Measurements from ENCODE around the gene SFXN5. TPM values are rescaled to one million over a fixed set of nuclear protein-coding genes. Genes with fewer than 3 reads are reported as not detected.

SFXN5 gene
- total RNA-seq, 2 donors from 2014 or later = 7.6 to 10.3 TPM

GRCh38 chr2:72932805-72933204, 138.7 kb downstream of the SFXN5 start:
- peaks cover 6% of the 10 kb centered on the region for H3K4me1 Mint-ChIP-seq
- no peak for ATAC-seq (replicated peaks)
- no peak overlapping the region for H3K27ac Mint-ChIP-seq
- no peaks in the 10 kb centered on the region for H3K36me3 Mint-ChIP-seq (ENCODE audit: low read depth)
- H3K9me3 Mint-ChIP-seq = no peaks in the 10 kb centered on the region
- H3K27me3 Mint-ChIP-seq = peaks cover 16% of the 10 kb centered on the region
- H3K4me3 Mint-ChIP-seq = no peak overlapping the region

GRCh38 chr2:72932045-72932740, 139.3 kb downstream of the SFXN5 start:
- Mint-ChIP-seq H3K27me3 (peaks cover 16% of the 10 kb centered on the region), H3K4me3 (no peak overlapping the region), H3K9me3 (no peaks in the 10 kb centered on the region), H3K36me3 (ENCODE audit: low read depth) (no peaks in the 10 kb centered on the region), H3K27ac (no peak overlapping the region), H3K4me1 (peaks cover 6% of the 10 kb centered on the region)
- ATAC-seq (replicated peaks) = peak; percentile 4

DNA sequence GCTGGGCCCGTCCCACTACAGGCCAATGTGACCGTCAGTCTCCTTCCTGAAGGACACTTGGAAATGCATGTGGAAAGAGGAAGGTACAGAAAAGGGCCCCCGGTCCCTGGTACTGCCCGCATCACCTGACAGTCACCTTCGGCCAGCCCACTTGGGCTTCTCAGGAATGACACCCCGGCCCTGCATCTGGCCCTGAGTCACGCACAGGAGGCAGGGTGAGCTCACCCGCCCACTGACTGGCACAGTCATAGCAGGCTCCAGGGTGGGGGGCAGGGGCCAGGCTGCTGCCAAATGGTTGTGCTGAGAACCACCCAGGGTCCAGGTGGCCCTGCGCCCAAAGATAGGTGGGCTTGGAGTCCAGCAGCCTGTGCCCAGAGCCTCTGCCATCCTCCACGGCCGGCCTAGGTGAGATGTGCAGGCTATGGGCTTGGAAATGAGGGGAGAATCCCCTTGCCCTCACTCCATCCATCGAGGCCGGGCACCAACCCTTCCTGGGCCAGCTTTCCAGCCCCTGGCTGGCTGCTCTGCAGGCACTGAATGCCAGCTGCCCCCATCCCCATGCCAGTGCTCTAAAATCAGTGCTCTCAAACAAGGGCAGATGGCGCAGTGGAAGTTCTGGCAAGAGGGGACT, 140.1 kb downstream of the SFXN5 start:
- peak; percentile 84 for ATAC-seq (replicated peaks)
- Mint-ChIP-seq H3K27me3 (peaks cover 16% of the 10 kb centered on the region), H3K9me3 (no peaks in the 10 kb centered on the region), H3K4me1 (peaks cover 6% of the 10 kb centered on the region), H3K27ac (no peak overlapping the region), H3K36me3 (ENCODE audit: low read depth) (no peaks in the 10 kb centered on the region), H3K4me3 (no peak overlapping the region)

GRCh38 chr2:72929010-72929409, 142.5 kb downstream of the SFXN5 start:
- H3K9me3 Mint-ChIP-seq = no peaks in the 10 kb centered on the region
- H3K27me3 Mint-ChIP-seq = peaks cover 12% of the 10 kb centered on the region
- no peak overlapping the region for H3K4me3 Mint-ChIP-seq
- no peaks in the 10 kb centered on the region for H3K4me1 Mint-ChIP-seq
- H3K27ac Mint-ChIP-seq = no peak overlapping the region
- no peak for ATAC-seq (replicated peaks)
- no peaks in the 10 kb centered on the region for H3K36me3 Mint-ChIP-seq (ENCODE audit: low read depth)

DNA sequence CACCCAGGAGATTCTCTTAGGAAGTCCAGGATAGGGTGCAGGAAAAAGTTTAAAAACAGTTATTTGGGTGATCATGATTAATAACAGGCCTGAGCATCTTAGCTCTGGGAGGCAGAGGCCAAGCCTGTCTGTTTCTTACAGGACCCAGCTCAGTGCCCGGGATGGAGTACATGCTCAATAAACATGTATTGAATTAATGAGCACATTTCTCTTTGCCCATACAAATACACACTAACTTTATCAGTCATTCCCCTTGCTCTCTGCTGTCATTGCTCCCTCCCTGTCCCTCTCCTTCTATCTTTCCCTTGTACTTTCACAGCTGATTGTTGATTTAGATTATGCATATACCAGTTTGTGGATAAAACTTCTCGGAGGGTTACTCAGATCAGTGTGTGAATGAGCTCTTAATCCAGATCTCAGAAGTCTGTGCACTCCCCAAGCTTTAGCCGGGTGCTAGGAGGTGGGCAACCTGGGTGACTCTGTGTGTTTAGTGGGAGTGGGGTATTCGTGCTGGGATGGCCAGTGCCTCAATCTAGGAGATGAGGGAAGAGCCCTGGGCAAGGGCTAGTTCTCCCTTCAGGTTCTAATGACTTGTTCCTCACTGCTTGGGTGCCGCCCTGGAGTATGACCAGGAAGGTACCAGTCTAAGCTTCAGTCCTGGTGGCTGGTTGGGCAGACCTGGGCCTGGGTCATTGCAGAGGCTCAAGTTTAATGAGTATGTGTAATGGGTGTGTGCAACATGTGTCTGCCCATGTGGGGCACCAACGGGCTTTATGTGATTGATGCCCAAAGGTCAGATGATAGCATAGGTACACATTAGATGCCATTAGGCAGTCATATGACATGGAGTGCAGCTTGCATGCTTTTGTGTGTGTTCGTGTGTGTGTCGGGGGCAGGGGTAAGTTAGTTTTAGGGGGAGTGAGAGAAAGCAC, 143.6 kb downstream of the SFXN5 start:
- H3K27me3 Mint-ChIP-seq = peaks cover 23% of the 10 kb centered on the region
- H3K27ac Mint-ChIP-seq = no peak overlapping the region
- H3K9me3 Mint-ChIP-seq = no peaks in the 10 kb centered on the region
- no peaks in the 10 kb centered on the region for H3K4me1 Mint-ChIP-seq
- no peaks in the 10 kb centered on the region for H3K36me3 Mint-ChIP-seq (ENCODE audit: low read depth)
- no peak overlapping the region for H3K4me3 Mint-ChIP-seq
- no peak for ATAC-seq (replicated peaks)

GRCh38 chr2:72926811-72927465, 144.6 kb downstream of the SFXN5 start:
- Mint-ChIP-seq H3K4me3 (no peak overlapping the region), H3K27ac (no peak overlapping the region), H3K27me3 (peaks cover 33% of the 10 kb centered on the region), H3K4me1 (no peaks in the 10 kb centered on the region), H3K9me3 (no peaks in the 10 kb centered on the region), H3K36me3 (ENCODE audit: low read depth) (no peaks in the 10 kb centered on the region)
- no peak for ATAC-seq (replicated peaks)

GRCh38 chr2:72926368-72926767, 145.1 kb downstream of the SFXN5 start:
- no peaks in the 10 kb centered on the region for H3K36me3 Mint-ChIP-seq (ENCODE audit: low read depth)
- peaks cover 39% of the 10 kb centered on the region for H3K27me3 Mint-ChIP-seq
- no peak overlapping the region for H3K27ac Mint-ChIP-seq
- ATAC-seq (replicated peaks) = no peak
- no peak overlapping the region for H3K4me3 Mint-ChIP-seq
- no peaks in the 10 kb centered on the region for H3K9me3 Mint-ChIP-seq
- no peaks in the 10 kb centered on the region for H3K4me1 Mint-ChIP-seq

- ATAC-seq (replicated peaks) = no peak
- H3K27ac Mint-ChIP-seq = no peak overlapping the region
- peaks cover 39% of the 10 kb centered on the region for H3K27me3 Mint-ChIP-seq
- H3K36me3 Mint-ChIP-seq (ENCODE audit: low read depth) = no peaks in the 10 kb centered on the region
- no peak overlapping the region for H3K4me3 Mint-ChIP-seq
- no peaks in the 10 kb centered on the region for H3K4me1 Mint-ChIP-seq
- no peaks in the 10 kb centered on the region for H3K9me3 Mint-ChIP-seq
These were observed 146.1 kb downstream of the SFXN5 start for GRCh38 chr2:72925328-72925943.

DNA sequence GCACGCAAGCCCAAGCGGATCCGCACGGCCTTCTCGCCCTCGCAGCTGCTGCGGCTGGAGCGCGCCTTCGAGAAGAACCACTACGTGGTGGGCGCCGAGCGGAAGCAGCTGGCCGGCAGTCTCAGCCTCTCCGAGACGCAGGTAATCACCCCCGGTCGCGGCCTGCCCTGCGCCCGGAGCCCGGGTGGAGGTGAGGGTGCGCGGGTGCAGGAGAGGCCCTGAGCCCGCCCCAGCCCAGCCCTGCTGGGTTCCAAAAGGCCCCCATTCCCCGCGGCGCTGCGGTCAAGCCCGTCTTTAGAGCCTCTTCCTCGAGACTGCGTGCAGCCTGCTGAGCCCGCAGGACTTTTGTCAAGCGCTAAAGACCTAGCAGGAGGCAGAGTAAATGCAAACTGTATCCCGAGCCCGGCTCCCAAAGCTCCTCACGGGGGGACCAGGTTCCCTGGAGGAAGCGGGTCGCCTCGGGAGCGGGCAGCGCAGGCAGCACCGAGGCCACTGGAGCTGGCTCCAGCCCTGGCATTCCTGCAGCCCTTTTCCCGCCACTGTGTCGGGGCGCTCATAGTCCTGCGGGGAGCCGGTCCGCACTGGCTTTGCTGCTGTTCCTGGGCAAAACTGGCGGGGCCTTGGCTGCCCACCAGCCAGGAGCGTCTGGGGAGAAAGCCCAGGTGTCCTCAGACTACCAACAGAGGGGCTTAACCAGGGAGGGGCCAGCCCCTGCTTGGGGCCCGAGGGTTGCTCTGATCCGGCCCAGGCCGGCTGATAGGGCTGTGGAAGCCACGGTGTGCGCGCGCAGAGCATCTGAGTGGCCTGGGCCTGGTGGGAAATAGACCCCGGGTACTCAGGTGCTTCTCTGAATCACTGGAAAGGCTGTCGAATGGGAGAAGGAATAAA, 146.9 kb downstream of the SFXN5 start:
- Mint-ChIP-seq H3K4me1 (no peaks in the 10 kb centered on the region), H3K9me3 (no peaks in the 10 kb centered on the region), H3K4me3 (no peak overlapping the region), H3K36me3 (ENCODE audit: low read depth) (no peaks in the 10 kb centered on the region), H3K27me3 (peaks cover 40% of the 10 kb centered on the region), H3K27ac (no peak overlapping the region)
- no peak for ATAC-seq (replicated peaks)

GRCh38 chr2:72923833-72924352, 147.6 kb downstream of the SFXN5 start:
- Mint-ChIP-seq H3K4me3 (no peak overlapping the region), H3K36me3 (ENCODE audit: low read depth) (no peaks in the 10 kb centered on the region), H3K9me3 (no peaks in the 10 kb centered on the region), H3K27ac (no peak overlapping the region), H3K4me1 (no peaks in the 10 kb centered on the region), H3K27me3 (peaks cover 46% of the 10 kb centered on the region)
- no peak for ATAC-seq (replicated peaks)

DNA sequence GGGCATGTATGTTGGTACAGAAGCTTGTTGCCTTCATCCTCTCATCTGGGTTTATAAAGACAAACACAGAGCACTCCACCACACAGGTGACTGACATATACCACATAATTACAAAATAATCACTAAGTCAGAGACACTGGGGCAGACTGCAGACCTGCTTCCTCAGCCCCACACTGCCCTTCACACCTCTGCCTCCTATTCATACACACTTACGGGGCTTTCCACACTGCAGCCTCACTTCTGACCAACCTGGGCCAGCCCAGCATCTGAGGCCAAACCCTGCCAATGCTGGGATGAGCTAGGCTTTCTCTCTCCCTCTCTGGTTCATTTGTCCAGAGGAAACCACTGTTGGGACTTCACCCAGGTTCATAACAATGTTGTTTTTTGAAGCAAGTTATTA, 149.7 kb downstream of the SFXN5 start:
- Mint-ChIP-seq H3K4me3 (no peak overlapping the region), H3K36me3 (ENCODE audit: low read depth) (peaks cover 3% of the 10 kb centered on the region), H3K9me3 (no peaks in the 10 kb centered on the region), H3K27me3 (peaks cover 52% of the 10 kb centered on the region), H3K27ac (no peak overlapping the region), H3K4me1 (no peaks in the 10 kb centered on the region)
- no peak for ATAC-seq (replicated peaks)

DNA sequence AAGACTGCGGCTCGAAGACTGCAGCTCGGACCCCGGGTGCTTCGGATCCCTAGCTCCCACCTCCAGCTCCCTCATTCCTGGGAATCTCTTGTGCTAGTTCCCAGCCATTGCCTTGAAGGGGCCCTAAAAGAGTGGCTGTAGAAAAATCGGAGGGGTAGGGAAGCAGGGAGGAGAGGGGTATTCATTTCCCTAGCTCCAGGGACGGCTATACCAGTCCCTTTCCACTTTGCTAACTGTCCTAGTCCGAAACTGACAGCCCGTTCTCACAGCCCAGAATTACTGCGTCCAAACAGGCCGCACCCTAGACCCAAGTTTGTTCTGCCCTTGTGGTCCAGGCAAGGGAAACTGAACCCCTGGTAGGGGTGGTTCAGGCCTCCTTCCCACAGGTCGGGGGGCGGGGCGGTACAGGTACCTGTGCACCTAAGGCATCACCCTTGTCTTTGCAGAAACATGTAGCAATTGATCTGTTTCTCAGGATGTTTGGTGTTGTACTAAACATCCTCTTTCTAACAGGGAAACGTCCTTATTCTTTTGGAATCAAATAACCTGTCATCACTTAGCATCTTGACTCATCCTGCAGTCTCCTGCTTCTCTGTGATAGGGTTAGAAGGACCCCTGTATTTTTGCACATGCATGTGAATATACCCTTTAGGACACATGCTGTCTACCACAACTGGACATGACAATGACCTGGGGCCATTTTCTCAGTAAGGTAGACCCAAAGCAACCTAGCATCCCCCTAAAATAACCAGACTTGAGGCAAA, 150.2 kb downstream of the SFXN5 start:
- peaks cover 53% of the 10 kb centered on the region for H3K27me3 Mint-ChIP-seq
- no peaks in the 10 kb centered on the region for H3K4me1 Mint-ChIP-seq
- no peak overlapping the region for H3K4me3 Mint-ChIP-seq
- peaks cover 4% of the 10 kb centered on the region for H3K36me3 Mint-ChIP-seq (ENCODE audit: low read depth)
- ATAC-seq (replicated peaks) = no peak
- no peaks in the 10 kb centered on the region for H3K9me3 Mint-ChIP-seq
- no peak overlapping the region for H3K27ac Mint-ChIP-seq
